ENCODE data around the gene DDIT3.

DDIT3 gene

DNA sequence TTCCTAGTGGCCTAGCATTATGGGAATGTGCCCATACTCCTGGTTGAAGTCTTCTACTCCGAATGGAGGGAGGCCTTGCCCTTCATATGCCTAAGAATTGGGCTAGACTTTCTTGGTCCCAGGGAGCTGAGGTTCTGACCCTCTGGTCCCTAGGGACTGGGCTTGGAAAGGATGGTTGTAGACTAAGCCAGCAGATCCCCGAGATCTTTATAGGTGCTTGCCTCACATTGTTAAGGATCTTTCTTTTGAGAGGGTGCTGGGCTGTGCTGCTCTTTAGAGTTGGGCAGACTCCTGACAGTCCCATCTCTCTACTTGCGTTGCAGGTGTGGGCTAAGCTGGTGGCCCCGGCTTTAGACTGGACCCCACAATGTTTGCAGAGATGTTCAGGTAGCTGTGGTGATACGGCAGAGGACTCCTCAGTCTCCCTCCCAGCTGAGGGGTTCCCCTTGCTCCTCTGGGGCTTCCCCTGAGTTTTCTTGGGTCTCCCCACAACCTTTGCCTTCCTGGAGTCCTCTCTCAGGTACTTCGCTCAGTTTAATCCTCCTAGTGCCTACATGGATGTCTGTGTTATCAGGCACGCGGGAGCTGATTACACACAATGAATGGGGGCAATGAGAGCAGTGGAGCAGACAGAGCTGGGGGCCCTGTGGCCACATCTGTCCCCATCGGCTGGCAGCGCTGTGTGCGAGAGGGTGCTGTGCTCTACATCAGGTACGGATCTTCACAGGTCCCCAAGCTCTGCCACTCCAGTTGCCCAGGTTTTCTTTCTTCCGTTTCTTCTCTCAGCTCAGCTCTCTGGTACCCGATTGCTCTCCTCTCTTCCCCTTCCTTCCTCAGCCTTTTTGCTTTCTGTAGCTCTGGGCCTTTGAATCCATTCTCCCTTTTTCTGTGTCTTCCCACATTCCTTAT lies 3.6 kb upstream of the DDIT3 start:
- TF ChIP-seq, protein P1, sequence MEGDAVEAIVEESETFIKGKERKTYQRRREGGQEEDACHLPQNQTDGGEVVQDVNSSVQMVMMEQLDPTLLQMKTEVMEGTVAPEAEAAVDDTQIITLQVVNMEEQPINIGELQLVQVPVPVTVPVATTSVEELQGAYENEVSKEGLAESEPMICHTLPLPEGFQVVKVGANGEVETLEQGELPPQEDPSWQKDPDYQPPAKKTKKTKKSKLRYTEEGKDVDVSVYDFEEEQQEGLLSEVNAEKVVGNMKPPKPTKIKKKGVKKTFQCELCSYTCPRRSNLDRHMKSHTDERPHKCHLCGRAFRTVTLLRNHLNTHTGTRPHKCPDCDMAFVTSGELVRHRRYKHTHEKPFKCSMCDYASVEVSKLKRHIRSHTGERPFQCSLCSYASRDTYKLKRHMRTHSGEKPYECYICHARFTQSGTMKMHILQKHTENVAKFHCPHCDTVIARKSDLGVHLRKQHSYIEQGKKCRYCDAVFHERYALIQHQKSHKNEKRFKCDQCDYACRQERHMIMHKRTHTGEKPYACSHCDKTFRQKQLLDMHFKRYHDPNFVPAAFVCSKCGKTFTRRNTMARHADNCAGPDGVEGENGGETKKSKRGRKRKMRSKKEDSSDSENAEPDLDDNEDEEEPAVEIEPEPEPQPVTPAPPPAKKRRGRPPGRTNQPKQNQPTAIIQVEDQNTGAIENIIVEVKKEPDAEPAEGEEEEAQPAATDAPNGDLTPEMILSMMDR (IDR thresholded peaks at IDR 0.05; ENCODE audit: poor library complexity, severe bottlenecking) = no peak
- H3K27ac ChIP-seq (ENCODE audit: poor library complexity, severe bottlenecking) = peak overlapping the region; percentile 90

DNA sequence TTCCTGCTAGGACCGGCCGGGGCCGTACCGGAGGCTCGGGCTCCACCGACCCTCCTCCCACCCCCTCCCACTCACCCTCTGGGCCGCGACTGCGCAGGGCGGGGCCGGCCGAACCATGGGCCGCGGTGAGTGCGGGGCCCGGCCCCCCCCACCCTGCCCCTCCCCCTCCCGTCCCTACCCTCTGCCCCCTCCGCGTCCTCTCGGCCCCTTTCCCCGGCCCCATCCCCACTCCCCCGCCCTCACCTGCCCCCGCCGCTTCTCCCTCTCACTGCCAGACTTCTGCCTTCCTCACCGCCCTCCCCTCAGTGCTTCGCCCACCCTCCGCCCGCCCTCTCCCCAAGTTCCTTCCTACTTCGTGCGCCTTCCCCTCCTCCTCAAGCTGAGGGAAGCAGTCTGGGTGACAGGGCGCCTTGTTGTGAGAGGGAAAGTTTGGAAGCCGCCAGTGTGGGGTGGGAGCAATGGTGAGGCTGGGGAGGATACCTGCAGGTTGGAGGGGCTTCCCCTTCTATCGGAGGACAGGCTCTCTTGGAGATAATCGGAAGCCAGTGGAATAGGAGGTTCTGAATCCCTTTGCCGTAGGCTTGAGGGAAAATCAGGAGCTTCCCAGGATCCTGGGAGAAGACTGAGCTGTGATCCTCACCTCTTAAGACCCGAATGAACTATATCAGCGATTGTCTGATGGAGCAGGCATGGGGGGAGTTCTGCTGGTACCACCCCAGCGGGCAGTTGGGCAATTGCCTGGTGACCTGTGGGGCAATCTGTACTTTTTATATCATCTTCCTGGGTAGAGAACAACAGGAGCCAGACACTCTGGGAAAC lies 2.8 kb upstream of the DDIT3 start:
- Histone ChIP-seq H3K27ac (ENCODE audit: poor library complexity, severe bottlenecking) (peak overlapping the region; percentile 90), H3K4me3 (ENCODE audit: severe bottlenecking) (peak overlapping the region; percentile 60), H3K4me1 (ENCODE audit: insufficient read depth, poor library complexity, severe bottlenecking) (peaks cover 26% of the 10 kb centered on the region), H3K27me3 (ENCODE audit: insufficient read depth, poor library complexity, severe bottlenecking) (no peaks in the 10 kb centered on the region), H3K9me3 (ENCODE audit: severe bottlenecking) (no peaks in the 10 kb centered on the region), H3K36me3 (ENCODE audit: low read depth) (peaks cover 58% of the 10 kb centered on the region)
- TF ChIP-seq, protein P1 (IDR thresholded peaks at IDR 0.05; ENCODE audit: poor library complexity, severe bottlenecking) = no peak
- ATAC-seq (ENCODE audit: low read depth) (no peak), DNase-seq (ENCODE audit: low spot score) (no peak)

More for the DNA sequence above, 3.6 kb upstream of the DDIT3 start:
- DNase-seq (ENCODE audit: low spot score) (no peak), ATAC-seq (ENCODE audit: low read depth) (no peak)
- Histone ChIP-seq H3K4me3 (ENCODE audit: severe bottlenecking) (peak overlapping the region; percentile 60), H3K27me3 (ENCODE audit: insufficient read depth, poor library complexity, severe bottlenecking) (no peaks in the 10 kb centered on the region), H3K36me3 (ENCODE audit: low read depth) (peaks cover 58% of the 10 kb centered on the region), H3K4me1 (ENCODE audit: insufficient read depth, poor library complexity, severe bottlenecking) (peaks cover 18% of the 10 kb centered on the region), H3K9me3 (ENCODE audit: severe bottlenecking) (no peaks in the 10 kb centered on the region)

DNA sequence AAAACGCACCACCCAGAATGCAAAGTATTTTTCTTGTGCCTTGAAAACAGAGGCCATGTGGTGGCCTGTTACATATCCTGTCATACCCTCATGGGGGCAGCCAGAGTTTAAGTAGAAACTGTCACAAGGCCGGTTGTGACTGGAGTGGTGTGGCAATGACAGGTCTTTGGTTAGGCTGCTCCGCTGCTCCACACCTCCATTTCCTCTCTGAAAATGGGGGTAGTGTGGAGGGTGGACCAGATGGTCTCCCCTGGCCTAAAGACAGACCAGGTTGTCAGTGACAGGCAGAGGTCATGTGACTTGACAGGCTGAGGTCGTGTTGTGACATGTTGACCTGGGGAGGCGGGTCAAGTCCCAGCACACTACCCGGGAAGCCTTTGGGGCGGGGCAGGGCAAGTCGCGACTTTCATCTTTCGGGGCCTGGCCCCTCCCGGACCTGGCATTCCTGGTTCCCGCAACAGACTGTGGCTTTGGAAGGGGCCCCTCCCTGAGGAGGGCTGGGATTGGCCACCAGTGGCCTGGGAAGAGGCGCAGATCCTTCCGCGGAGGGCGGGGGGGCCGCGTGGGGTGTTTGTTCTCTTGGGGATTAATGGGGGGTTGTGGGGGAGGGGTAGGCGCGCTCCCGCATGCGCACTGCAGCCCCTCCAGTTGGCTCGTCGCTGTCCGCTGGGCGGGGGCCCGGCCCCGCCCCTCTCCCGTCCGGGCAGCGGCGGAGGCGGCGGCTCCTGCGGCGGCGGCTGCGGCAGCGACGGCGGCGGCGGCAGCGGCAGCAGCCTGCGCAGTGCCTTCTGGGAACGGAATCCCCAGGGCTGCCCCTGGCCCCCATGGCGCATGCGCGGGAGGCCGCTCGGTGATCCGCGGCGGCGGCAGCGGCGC lies 1.9 kb upstream of the DDIT3 start, which contains the start of gene MBD6:
Gene MBD6 (plus strand): TSS at position 814 of the 876 bp plus-strand sequence. CDS start 1,480 bp downstream, outside the sequence.
- DNase-seq (ENCODE audit: low spot score) = peak; percentile 95

DNA sequence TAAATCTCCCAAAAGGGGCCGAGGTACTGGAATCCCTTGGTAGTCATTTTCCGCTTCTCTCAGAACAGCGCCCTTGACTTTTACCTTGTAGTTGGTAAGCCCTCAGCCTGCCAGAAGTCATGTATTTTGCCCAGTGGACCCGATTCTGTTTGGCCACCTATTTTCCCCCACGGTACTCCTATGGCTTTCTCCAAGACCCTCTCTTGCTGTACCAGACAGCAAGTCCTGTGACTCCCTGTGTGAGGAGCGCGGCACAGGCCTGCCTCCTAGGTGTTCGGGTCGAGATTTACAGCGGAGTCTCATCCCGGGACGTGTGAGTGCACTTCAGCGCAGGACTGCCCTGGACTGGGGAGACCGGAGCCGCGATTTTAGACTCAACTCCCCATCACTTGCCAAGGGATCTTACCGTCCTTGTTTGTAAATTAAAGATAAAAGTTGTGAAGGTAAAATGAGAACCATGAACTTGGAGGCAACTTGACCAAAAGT lies 1.3 kb upstream of the DDIT3 start:
- H3K27ac ChIP-seq (ENCODE audit: poor library complexity, severe bottlenecking) = peak overlapping the region; percentile 90
- H3K27me3 ChIP-seq (ENCODE audit: insufficient read depth, poor library complexity, severe bottlenecking) = no peaks in the 10 kb centered on the region
- ATAC-seq (ENCODE audit: low read depth) (no peak), DNase-seq (ENCODE audit: low spot score) (no peak)
- H3K9me3 ChIP-seq (ENCODE audit: severe bottlenecking) = no peaks in the 10 kb centered on the region
- peaks cover 28% of the 10 kb centered on the region for H3K4me1 ChIP-seq (ENCODE audit: insufficient read depth, poor library complexity, severe bottlenecking)
- TF ChIP-seq, protein P1 (IDR thresholded peaks at IDR 0.05; ENCODE audit: poor library complexity, severe bottlenecking) = no peak
- peaks cover 59% of the 10 kb centered on the region for H3K36me3 ChIP-seq (ENCODE audit: low read depth)
- peak overlapping the region; percentile 60 for H3K4me3 ChIP-seq (ENCODE audit: severe bottlenecking)

More for the DNA sequence above, 1.9 kb upstream of the DDIT3 start, which contains the start of gene MBD6:
- ATAC-seq (ENCODE audit: low read depth) = peak; percentile 30
- no peaks in the 10 kb centered on the region for H3K27me3 ChIP-seq (ENCODE audit: insufficient read depth, poor library complexity, severe bottlenecking)
- TF ChIP-seq, protein P1 (IDR thresholded peaks at IDR 0.05; ENCODE audit: poor library complexity, severe bottlenecking) = no peak
- no peaks in the 10 kb centered on the region for H3K9me3 ChIP-seq (ENCODE audit: severe bottlenecking)
- H3K4me3 ChIP-seq (ENCODE audit: severe bottlenecking) = peak within 1 kb of the TSS; percentile 60
- H3K27ac ChIP-seq (ENCODE audit: poor library complexity, severe bottlenecking) = peak within 1 kb of the TSS; percentile 90
- H3K4me1 ChIP-seq (ENCODE audit: insufficient read depth, poor library complexity, severe bottlenecking) = peaks cover 28% of the 10 kb centered on the region
- H3K36me3 ChIP-seq (ENCODE audit: low read depth) = peaks cover 58% of the 10 kb centered on the region
